ENCODE results near the gene ARL15.

ARL15 gene

DNA sequence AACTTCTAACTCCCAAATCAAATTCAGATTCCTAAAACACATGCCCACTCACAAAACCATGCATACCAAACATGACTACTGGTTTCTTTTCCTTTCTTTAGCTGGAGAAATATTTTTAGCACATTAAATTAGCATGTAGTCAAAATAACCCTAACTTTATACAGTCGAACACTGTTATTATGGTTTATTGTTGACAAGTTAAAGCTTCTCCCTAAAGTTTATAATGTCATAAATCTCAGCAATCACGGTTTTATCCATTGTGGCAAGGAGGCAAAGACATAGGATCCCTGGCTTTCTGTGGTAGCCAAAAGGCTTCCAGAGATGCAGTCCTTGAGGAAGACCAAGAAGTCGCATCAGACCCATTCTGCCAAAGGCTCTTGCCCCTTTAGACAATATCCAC, 27.5 kb downstream of the ARL15 start:
- DNase-seq: no peak
- ATAC-seq: no peak

DNA sequence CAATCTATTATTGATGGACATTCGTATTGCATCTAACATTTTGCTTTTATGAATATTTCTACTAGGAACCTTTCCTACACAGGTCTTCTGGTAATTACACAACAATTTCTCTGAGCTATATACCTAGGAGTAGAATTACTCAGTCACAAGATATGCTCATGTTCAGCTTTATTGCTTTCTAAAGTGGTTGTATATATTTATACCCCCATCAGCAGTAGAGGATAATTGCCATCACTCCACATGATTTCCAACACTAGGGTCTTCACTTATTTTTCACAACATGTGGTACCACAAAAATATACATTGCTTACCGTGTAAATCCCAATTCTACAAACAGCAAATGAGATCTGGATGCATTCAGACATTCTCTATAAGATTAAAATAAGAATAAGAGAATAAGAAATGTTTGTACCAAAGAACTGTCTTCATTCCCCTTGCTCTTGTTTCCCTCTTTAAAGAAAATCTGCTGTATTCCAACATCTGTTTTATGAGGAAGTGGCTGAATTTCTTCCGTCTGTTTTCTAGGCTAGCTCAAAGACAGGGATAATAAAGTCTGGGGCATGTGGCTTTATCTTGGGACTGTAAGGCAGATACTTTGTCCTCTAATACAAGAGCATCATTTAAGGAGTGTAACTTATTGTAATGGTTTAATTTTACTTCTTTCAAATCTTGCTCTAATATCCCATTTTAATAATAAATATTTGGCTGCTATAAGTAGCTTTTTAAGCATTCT, 28.2 kb downstream of the ARL15 start:
- ATAC-seq (no peak), DNase-seq (no peak)

DNA sequence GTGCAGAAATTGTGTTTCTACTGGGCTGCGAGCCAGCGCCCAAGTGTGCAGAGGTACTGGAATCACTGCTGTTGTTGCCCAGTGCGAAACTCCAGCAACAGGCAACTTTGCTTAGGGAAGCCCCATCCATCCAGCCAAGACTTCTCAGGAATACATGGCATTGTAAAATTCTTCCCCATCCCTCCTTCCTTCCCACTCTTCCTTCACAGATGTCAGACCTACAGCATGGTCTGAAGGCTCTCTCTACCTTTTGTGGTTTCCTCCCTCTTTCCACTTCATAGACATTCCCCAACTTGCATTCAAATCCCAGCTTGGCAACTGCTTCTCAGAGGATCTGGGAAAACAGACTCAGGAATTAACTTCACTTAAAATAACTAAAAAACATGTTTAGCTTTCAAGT, 30.4 kb downstream of the ARL15 start:
- ATAC-seq (no peak), DNase-seq (no peak)

DNA sequence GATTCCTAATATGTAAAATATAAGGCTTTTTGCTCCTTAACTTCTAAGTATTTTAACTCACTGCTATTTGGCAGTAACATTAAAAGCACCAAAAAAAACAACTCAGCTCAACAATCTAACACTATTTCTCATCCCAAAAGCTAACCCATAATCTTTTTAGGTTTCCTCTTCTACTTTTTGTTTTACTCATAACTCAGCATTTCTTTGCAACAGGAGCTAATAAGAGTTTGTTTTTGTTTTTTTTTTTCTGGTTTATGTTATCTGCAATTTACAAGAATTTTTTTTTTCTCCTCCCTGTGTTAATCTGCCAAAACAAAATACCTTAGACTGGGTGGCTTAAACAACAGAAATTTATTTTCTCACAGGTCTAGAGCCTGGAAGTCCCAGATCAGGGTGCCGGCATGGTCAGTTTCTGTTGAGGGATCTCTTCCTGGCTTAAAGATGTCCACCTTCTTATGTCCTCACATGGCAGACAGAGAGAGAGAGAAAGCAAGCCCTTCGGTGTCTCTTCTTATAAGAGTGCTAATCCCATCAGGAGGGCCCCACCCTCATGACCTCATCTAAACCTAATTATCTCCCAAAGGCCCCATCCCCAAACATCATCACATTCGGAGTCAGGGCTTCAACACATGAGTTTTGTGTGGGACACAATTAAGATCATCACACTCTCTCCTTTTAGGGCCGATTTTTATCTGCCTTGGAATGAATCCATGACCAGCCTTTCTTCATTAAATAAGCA, 31.2 kb downstream of the ARL15 start:
- no peak for ATAC-seq
- DNase-seq: no peak

DNA sequence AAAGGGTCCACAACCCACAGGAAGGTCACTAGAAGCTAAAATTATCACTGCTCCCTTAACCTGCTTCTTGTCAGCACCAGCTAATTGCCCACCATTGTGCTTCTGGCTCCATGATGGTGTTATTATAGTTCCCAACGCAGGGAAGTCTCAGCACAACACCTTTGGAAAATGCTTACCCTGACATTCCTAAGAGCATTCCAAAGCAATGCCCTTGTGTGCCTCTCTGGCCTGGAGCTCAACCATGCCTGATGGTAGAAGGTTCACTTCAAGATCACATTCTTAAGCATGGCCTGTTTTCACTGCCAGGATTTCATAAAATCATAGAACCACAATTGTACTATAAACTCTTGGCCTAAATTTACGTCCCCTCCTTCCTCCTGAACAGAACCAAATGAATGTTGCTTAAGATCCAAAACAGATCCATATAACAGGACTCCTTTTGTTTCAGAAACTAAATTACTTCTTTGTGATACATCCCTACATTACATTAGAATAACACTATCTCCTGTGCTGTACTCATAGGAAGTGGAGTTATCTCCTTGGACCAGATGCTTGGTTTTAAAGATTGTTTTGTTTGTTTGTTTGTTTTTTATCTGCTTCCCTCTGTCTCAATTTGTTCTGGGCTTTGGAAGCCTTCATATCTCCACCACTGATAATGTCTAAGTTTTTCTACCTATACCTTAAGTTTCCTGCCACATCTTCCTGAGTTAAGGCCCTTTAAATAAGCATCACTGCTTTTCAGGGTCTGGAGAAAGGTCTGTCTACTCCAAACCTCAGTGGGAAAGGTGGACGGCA, 32.1 kb downstream of the ARL15 start:
- DNase-seq: no peak
- ATAC-seq: no peak

DNA sequence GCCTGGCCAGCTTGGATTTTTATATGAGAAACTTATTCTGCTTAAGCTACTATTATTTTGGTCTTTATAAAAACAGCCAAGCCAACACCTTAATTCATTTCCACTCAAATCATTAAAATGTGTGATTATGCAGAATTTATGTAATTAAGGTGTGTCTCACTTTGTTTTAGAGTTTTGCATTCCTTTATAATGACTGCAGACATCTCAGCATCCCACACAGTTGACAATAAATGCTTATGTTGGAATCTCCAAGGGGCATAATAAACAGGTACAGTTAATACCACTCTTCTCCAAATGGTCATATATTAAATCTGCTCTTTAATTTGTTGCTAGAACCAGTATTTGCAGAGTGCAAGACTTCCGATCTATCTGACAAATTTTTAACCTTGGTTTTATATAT, 34.3 kb downstream of the ARL15 start:
- ATAC-seq: no peak
- DNase-seq: no peak

DNA sequence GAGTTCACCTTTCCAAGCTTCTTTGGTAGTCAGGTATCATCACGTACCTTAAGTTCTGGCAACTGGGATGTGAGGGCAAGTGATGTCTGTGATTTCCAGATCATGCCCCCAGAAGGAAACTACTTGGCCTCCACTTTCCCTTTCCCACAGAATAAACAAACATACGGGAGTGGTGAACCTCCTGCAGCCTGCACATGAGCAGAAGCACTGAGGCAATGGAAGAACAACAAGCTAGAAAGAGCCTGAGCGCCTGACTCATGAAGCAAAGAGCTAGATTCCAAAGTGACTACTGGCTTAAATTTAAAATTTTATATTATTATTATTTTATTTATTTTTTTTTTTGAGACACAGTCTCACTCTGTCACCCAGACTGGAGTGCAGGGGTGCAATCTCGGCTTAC, 35.0 kb downstream of the ARL15 start:
- DNase-seq (no peak), ATAC-seq (no peak)

DNA sequence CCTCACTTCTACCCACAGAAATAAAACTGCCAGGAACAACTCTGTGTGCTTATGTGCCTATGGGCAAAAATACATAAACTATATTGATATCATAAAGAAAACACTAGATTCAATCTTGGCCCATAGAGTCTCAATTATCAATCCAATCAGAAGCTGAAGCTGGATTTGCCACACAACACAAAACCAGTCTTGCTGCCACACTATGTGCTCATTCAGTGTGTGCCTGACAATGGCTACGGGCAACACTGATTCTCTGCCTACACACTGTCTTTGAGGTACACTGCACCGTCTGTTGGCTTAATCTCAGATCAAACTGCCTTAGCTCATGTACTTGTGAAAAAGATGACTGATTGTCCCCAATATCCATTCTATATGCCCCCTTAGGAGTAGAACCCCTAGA, 35.4 kb downstream of the ARL15 start:
- DNase-seq (no peak), ATAC-seq (no peak)

DNA sequence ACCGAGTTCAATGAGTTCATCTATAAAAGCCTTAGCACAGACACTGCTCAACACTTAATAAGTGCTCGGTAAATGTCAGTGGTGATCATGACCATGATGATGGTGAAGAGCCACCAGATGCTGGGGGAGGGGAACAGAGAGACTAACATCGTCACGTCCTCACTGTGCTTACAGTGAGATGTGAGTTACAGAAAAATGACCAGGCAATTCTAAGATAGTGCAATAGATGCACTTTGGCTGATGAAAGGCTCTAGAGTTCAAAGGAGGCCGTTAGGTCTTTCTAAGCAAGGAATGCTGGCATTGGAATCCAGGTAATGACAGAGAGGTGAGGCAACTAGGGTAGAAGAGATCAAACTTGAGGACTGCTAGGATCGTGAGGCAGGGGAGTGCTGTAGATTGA, 36.7 kb downstream of the ARL15 start:
- DNase-seq (no peak), ATAC-seq (no peak)

DNA sequence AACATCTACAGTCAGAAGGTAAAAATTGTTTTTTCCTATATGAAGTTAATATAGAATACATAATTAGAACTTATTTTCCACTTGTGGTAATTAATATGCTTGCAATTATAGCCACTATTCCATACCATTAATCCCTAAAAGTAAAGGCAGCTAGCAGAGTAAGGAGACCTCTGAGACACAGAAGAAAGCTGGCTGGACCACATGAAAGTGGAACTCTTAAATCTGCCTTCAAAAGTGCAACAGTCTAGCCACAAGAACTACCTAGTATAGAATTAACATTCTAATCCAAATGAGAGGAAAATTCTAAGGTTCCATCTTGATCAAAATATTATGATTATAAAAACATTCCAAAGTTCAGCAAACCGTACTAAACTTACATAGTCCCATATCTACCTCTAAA, 37.6 kb downstream of the ARL15 start:
- no peak for DNase-seq
- ATAC-seq: no peak

DNA sequence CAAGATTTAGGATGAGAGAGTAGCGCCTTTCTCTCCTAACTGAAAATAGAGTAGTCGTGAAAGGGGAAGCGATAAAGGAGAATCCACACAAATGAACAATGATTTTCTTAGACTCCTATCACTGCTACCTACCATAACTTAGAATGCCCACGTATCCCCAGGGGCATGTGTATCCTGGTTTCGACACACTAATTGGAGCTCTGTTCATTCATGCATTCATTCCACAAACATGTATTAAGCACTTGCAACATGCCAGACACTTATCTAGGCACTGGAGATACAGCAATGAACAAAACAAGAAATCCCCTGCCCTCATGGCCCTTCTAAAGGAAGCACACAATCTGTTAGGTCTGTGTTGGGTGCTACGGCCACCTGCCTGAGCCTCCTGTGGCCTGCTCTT, 40.0 kb downstream of the ARL15 start:
- ATAC-seq: no peak

DNA sequence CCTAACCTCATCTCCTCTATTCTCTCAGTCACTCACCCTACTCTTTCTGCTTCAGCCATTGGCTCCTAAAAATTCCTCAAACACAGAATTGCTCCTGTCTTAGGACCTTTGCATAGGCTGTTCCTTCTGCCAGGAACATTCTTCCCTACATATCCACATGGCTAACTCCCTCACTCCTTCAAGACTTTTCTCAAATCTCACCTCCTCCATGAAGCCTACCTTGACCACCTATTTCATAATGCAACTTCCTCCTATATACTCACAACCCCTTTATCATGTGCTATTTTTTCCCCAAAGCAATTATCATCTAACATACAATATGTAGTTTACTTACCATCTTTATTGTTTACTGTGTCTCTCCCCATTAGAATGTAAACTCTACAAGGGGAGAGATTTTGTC, 45.8 kb downstream of the ARL15 start:
- ATAC-seq: no peak
- no peak for DNase-seq

More for the DNA sequence above, 40.0 kb downstream of the ARL15 start:
- DNase-seq: no peak

DNA sequence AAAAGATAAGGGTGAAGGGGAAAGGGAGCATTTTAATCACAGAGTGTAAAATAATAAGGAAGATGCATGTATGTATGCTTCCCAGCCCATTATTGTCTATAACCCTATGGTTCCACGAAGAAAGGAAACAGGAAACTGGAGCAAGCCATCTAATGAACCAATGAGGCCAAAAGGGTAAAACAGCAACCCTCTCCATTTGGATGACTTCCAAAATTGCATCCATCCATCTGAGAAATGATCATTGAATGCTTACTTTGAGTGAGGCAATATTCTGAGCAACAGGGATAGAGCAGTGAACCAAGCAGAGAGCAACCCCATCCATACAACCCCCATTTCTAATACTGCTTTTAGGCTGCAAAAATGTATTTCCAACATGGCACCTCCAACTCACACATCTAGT, 46.9 kb downstream of the ARL15 start:
- no peak for ATAC-seq

DNA sequence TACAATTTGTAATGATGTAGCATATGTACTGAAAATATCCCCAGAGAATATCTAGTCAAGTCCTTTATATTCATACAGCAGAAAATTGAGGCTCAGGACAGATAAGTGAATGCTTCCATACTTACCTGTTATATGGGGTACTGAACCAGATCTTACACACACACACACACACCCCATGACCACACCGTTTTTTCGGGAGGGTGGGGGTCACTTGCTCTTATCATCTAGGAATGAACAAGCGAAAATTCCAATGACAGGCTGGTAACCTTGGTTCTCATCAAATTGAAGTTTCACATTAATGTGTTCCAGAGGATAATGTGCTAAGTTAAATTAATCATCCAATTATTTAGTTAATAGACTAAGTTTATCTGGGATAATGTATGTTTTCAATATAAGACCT, 48.8 kb downstream of the ARL15 start:
- DNase-seq (no peak), ATAC-seq (no peak)

More for the DNA sequence above, 46.9 kb downstream of the ARL15 start:
- DNase-seq: no peak

DNA sequence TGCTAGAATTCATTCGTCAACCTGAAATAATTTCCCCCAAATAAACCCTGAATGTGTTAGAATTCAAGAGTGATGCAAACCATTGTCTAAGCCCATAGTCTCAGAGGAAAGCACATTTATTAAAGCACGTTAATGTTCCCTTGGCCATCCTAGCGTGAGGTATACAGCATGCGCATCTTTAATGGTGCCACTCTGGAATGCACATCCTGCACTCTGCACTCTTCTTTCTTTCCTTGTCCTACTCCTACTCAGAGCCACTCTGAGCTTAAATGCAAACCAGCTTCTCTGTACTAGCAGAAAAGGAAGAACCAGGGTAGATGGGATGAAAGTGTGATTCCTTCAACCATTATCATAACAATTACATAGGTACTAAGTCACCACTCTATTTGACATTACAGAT, 50.4 kb downstream of the ARL15 start:
- ATAC-seq (no peak), DNase-seq (no peak)

DNA sequence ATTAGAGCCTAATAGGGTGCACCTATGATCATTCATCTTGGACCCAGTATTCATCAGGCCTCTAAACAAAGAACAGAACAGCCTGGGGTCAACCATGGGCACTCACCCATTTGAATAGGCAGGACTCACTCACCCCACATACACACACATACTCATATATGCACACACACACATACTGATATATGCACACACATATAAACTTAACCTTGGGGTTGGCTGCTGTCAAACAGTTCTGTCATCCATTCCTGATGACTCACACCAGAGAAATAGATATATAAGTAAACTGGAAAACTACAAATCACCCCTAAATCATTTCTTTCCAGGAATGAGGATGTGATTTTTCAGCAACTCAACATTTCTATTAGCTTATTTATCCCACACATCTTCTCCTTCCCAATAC, 51.3 kb downstream of the ARL15 start:
- DNase-seq: no peak
- no peak for ATAC-seq

DNA sequence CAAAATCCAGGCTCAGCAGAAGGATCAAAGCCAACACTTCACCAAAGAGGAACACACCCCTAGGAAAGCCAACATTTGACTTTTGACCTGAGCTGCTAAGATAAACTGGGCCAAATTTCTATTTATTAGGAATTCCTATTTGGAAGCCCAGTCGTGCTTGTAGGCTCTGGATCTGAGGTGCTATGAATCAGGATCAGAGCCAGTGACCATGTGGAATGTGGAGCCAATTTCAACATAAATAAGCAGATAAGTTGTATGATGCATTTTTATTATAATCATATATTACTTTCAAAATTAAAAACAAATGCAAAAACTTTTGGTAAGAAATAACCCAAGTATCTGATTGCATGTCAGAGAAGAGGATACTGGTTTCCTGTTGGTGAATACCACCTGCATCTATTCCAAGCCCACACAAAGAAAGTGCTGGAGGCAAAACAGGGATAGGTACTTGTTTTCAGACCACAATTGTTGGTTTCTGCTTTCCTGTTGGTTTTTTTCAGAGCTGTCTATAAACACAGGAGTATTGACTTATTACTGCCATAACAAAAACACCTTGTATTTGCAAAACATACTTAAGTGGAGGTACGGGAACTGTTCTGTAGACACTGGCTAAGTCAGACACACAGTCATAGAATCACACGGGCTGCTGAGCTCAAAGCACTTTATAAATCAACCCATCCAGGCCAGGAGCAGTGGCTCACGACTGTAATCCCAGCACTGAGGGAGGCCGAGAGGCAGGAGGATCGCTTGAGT, 52.8 kb downstream of the ARL15 start:
- no peak for ATAC-seq
- no peak for DNase-seq

DNA sequence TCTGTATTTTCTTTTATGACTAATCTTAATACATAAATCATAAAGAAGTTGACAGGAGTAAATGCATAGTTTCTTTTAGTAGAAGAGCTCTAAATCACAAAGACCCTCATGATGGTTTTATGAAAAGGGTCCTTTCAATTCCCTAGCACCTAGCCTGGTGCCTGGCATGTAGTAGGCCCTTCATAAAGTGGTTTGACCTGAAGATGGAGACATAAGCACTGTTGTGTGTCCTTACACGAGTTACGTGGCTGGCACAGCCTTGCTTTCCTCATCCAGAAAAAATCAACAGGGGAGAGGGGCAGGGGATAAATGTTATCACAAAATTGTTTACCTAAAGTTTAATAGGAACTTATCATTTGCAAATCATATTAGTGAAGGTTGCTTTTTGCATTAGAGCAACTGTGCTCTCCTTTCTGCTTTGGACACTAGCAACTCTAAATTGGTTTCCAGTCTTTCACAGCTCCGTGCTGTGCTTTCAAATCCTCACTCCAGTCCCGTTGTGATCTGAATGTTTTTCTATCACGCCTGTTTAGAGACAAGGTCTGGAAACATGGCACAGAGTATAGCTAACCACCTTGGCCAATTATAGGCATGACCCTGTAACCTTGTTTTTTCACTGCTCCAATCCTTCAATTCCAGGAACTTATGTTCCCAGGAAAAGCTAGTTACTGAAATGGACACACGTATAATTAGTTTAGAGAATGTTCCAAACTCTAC, 55.7 kb downstream of the ARL15 start:
- ATAC-seq: no peak
- DNase-seq: no peak

DNA sequence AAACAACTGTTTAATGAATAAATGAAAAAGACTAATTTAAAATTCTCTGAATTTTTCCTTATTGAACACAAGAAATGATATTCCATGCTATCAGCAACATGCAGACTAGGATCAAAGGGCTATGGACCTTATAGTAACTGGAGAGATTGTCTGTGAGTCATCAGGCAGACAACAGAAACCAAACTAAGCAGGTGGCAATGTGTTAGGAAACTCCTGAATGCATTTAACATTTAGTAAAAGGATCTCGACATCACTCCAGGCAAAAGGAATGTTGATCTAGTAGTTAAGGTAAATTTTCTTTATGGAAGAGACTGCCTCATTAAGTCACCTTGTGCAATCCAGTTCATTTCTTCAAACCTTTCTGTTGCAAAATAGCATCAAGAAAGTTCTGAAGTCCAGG, 58.4 kb downstream of the ARL15 start:
- no peak for DNase-seq

DNA sequence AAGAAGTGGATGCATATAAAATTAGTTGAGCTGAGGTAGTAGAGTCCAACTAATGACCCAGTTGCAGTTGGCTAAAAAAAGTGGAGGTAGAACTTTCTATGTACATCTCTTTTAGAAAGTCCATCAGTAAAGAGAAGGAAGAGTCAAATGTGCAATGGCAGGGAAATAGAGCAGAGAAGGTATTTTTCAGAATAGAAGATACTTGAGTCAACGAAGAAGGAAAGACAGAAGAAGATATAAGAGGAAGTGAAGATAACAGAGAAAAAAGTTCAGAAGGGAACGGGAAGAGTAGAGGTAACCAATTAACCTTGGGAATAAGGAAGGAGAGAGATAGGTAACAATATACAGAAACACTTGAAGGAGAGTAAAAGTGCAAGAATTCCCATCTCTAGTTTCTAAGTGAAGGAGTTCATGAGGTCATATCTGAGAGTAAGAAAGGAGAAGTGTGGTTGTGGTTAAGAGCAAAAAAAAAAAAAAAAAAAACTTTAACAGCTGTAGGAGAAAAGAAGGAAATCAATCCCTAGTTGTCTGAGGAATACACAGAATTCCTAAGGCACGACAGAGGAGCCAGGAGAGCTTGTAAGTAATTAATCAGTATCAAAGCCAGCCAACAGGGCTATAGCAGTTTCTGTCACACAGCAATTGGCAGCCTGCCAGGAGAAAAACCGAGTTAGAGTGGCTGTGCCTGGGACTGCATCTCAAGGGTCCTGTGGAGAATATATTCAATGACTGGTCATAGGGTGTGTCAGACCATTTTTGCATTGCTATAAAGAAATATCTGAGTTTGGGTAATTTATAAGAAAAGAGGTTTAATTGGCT, 61.0 kb downstream of the ARL15 start:
- peak; percentile 22 for DNase-seq
- no peak for ATAC-seq

More for the DNA sequence above, 58.4 kb downstream of the ARL15 start:
- no peak for ATAC-seq

DNA sequence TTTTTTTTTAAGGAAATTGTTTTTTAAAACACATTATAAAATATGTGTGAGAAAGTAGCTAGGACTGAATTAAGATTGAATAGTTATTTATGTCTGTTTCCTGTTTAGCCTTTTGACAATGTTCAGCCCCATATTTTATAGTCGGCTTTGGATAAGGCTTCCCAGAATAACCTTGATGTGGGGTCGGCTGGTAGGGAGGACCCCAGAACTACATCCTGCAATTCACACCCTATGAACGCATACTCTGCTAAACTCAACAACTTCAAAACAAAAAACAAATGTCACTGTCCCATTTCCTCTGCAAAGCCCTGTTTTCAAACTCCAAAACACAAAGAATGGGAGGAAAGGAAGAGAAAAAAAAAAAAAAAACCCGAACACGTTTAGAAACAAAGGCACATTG, 63.1 kb downstream of the ARL15 start:
- DNase-seq (no peak), ATAC-seq (no peak)
